NK-92 (cell line): Measurements from ENCODE around the gene ONECUT2.
"Not testable (repeated sequence)": the region's sequence is repeated elsewhere in the genome, so short reads cannot be mapped to it uniquely, and the experiment has no call there.

ENCODE experiments used
- DNase-seq: peaks from one replicate; lab custom pipeline; 2025; ENCODE audit not compliant: unreplicated experiment; lab: John Stamatoyannopoulos, UW

Gene ONECUT2

DNA sequence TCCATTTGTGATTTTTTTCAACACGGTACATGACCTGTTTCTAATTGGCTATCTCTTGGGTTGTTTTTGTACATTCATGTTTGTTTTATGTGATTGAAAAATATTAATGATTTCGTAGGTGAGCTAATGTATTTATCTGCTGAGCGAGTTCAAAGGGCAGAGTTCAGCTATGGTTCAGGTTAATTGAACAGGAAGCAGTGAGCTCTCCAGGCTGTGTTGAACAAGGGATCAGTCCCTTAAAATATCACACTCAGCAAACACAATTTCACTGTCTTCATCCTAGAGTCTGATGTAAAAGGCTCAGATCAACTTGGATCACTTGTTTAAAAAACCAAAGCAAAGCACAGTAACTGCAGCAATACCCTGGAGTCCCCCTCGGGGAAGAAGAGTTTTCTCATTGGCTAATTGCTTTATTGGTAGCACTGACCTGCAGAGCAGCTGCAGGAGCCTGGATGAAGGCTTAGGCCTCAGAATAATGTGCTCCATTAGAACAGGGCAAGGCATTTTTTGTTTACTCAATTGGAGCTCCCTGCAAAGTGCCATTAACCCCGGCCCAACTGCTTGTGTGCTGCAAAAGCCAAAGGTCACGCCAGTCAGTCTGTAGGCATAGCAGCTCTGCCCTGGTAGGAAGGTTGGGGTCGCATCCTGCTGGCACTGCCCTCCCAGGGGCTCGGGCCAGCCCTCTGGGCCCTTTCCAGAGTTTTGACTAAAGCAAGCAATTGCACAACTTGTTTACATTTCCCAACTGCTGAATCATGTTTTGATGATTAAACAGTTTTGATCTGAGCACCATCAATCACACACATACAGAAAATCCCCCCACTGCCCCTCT is 10.5 kb downstream of the ONECUT2 start:
- DNase-seq = no peak

GRCh38 chr18:57446322-57446721 is 11.1 kb downstream of the ONECUT2 start:
- DNase-seq = no peak

- no peak for DNase-seq
These were observed 12.0 kb downstream of the ONECUT2 start for GRCh38 chr18:57447154-57447621.

GRCh38 chr18:57455576-57456129 is 20.5 kb downstream of the ONECUT2 start:
- no peak for DNase-seq

DNA sequence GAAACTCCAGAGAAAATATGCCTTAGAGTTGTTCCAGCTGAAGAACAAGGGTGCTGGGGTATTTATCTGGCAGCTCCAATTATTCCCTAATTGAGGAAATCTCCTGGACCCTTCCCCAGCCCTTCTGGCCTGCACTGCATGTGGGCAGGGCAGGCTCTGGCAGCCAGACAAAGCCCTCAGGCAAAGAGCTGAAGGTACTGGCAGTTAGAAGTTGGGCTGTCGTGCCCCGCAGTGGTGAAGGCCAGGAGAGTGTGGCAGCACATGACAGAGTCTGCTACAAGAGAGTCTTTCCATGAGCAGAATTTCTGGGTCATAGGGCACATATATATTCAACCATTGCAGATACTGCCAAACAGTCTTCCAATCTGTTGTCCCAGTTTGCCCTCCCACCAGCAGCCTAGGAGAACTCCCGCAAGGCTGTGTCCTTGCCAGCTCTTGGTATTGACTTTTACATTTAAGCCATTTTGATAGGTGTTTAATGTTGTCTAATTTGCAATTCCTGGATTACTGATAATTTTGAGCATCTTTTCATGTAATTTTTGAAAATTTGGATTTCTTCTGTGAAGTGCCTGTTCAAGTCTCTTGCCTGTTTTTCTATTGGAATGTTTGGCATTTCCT is 26.6 kb downstream of the ONECUT2 start:
- no peak for DNase-seq

- no peak for DNase-seq
These were observed 31.1 kb downstream of the ONECUT2 start for GRCh38 chr18:57466307-57466706.

GRCh38 chr18:57466745-57467409 is 31.7 kb downstream of the ONECUT2 start:
- no peak for DNase-seq

DNA sequence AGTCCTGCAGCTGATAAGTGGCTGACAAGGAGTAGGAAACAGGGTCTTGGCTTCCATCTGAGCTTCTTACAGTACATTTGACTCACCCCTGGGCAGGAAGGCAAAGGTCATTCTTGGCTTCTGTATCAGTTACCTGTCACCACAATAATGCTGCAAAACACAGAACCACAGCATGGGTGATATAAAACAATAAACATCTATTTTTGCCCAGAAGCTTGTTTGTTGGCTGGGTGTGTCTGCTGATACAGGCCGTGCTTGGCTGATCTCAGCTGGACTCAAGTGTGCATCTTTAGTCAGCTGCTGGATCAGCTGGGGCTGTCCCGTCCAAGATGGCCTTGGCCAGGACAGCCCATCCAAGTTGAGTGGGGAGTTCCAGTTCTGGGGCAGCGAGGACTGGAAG is 34.7 kb downstream of the ONECUT2 start:
- DNase-seq = no peak

DNA sequence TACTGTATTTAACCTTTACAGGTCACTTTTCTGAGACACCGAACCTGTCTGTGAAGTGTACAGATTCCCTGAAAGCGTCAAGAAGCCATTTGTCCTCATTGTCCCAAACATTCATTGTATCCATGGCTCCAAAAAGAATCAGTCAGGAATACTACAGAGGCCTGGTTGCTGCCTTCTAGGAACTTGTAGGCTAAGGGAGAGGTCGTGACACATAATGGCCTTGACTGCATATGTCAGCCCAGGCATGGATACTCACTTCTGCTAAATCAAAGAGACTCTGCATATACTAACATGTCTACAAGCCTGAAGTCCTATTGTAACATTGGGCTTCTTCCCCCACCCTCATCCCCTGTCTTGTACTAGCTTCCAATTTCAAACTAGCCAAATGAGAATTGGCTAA is 40.2 kb downstream of the ONECUT2 start:
- DNase-seq = no peak

DNA sequence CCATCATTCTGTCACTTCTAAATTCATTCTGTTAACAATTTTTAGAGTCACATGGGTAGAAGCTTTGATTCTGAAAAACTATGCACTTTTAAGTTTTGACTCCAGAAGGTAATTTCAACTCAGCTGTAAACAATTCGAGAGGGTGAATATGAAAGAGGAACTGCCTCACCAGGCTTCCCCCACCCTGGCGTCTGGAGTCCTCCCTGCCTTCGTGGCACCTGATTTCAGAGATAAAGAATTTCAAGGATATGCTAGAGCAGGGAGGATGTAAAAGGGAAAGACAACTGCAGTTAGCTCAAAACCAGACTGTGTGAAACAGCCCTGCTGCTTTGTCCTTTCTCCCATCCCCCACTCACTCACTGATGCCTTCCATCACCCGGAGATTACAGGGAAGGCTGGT is 40.7 kb downstream of the ONECUT2 start:
- no peak for DNase-seq

DNA sequence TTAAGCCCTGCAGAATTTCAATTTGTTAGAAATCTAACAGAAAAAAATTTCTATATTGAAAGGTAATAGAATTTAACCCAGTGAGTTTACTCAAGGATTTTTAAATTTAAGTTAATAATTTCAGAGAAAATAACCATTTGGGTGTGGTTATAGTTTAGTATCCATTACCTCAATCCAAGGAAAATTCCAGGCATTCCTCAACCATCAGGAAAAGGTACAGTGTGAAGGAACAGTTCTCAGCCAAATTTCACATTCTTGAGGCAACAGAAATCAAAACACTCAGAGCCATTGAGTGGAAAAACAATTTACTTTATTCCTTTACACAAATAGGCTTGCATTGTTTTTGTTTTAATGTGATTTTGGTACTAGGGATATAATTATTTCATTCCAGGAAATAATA is 45.6 kb downstream of the ONECUT2 start:
- DNase-seq = no peak

DNA sequence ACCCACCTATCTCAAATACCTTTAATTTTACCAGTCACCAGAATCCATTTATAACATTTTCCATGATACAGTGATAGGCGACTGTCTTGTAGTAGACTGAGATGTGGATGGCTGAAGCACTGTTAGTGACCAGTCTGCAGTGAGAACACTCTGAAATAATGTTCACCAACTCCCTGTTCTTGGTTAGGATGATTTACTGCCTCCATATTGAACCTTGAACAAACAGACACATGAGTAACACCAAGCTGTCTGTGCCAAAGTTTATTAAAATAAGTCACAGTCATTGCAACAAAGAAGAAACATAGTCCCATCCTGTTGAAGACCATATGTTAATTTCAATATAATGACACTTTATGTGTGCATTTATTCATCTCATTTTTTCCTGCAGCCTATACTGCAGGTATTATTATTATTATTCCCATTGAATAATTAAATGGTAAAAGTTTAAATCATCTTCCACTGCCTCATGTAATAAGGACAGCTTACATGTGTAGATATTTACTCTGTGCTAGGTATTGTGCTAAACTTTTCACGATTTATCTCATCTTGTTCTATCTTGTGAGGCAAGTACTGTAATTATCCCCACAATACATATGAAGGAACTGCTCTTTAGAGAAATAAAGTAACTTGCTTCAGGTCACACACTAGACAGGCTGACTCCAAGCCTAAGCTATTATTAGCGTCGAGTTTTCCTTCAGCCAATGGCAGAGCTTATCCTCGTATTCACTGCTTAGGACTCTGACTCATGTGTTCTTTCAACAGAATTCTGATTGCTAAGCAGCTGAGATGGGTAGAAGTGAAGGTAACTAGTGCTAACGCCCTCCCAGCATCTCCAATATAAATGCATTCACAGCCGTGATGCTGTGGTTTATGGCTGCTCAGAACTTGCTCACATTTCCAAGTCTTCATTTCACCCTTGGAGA is 62.5 kb downstream of the ONECUT2 start:
- DNase-seq = no peak

DNA sequence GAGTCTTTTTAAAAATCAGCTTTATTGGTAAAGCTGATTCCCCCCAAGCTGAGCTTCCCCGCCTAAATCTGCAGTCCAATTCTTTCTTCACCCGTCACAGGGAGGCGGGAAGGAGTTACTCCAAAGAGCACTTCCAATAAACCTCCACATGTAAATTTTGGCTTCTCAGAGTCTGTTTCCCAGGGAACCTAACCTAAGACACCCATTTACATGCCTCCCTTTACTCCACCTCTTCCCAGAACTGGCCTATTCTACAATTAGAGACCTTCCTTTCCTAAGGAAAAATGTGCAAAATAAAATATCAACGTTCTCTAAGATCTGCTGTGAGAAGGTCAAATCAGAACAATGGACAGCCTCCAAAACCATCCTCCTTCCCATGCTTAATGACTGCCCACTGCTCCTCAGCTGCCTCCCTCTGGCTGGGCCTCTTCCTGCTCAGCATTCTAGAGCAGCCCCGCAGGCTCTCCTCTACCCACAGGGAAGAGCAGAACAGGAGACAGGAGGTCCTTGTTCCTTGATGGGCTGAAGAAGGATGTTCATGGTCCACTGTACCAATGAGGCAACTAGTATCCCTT is 63.6 kb downstream of the ONECUT2 start:
- no peak for DNase-seq

- DNase-seq = no peak
These were observed 67.5 kb downstream of the ONECUT2 start for GRCh38 chr18:57502624-57503023.

- no peak for DNase-seq
These were observed 70.1 kb downstream of the ONECUT2 start for GRCh38 chr18:57505231-57505630.

DNA sequence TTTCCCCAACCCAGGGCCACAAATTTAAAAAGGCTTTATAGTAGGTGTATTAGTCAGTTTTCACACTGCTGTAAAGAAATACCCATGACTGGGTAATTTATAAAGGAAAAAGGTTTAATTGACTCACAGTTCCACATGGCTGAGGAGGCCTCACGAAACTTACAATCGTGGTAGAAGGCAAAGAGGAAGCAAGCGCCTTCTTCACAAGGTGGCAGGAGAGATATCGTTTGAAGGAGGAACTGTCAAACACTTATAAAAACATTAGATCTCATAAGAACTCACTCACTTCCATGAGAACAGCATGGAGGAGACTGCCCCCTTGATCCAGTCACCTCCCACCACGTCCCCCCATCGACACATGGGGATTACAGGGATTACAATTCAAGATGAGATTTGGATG is 80.9 kb downstream of the ONECUT2 start:
- DNase-seq = no peak

GRCh38 chr18:57518533-57518932 is 83.4 kb downstream of the ONECUT2 start:
- DNase-seq = no peak

DNA sequence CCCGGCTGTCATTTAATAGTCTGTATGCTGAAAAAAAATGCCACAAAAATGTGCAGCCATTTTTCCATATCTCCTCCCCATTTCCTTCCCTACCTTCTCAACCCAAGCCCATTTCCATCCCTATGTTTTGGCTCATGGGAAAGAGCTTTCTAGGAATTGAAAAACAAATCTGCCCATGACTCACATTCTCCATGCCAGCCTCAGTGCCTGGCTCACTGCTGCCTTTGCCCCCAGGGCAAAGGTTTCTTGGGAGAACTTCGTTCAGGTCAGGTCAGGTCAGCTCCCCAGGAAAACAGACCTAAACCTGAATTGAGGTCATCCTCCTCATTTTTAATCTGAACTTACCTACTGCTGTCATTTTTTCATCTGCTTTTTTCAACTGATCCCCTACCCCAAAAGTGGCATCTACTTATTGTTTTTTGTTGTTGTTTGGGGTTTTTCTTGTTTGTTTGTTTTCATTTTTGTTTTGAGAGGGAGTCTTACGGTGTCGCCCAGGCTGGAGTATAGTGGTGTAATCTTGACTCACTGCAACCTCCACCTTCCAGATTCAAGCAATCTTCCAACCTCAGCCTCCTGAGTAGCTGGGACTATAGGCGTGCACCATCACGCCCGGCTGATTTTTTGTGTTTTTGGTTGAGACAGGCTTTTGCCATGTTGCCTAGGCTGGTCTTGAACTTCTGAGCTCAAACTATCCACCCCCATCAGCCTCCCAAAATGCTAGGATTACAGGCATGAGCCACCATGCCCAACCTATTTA is 84.7 kb downstream of the ONECUT2 start:
- DNase-seq = no peak

- DNase-seq = not testable (repeated sequence)
These were observed 87.2 kb downstream of the ONECUT2 start for GRCh38 chr18:57522348-57522747.
